Measurements from ENCODE around the gene NUP62. TPM values are rescaled to one million over a fixed set of nuclear protein-coding genes. Genes with fewer than 3 reads are reported as not detected.

The NUP62 gene
- total and polyA plus RNA-seq, 8 donors: 39.2 to 66.2 (median 60.0) TPM

DNA sequence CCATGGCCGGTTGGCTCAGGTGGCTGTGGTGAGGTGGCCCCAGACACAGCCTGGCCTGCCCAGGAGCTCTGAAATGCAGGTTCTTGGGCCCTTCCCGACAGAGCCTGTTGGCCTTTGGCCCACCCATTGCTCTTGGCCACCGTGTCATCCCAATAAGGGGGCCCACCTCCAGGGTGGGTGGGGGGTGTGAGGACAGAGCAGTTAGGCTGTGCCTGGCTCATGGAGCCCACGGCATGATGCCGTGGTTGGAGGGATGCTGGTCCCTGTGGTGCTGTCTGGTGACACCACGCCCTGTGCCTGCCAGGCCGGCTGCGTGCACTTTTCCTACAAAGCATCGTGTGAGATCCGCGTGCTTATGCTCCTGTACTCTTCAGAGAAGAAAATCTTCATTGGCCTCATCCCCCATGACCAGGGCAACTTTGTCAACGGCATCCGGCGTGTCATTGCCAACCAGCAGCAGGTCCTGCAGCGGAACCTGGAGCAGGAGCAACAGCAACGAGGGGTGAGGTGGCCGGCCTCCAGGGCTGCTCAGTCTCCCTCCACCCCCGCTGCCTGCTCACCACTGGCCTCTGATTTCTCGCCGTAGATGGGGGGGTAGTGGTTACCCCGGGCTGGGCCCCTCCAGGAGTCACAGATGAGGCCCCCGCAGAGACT is 69.5 kb downstream of the NUP62 start:
- peaks cover 4 to 5% of the 10 kb centered on the region in 2 donors for H3K4me1 ChIP-seq
- no peak overlapping the region for H3K27ac ChIP-seq
- no peaks in the 10 kb centered on the region for H3K9me3 ChIP-seq
- intact Hi-C loops (cut with DNase I): no loop called here
- H3K4me3 ChIP-seq: no peak overlapping the region
- DNase-seq: peak in 2 of 4 donors; percentile 33 to 75
- no peak for ATAC-seq
- no peaks in the 10 kb centered on the region for H3K27me3 ChIP-seq
- peaks cover 0 to 98% of the 10 kb centered on the region in 2 donors for H3K36me3 ChIP-seq
- TF ChIP-seq, protein P1, sequence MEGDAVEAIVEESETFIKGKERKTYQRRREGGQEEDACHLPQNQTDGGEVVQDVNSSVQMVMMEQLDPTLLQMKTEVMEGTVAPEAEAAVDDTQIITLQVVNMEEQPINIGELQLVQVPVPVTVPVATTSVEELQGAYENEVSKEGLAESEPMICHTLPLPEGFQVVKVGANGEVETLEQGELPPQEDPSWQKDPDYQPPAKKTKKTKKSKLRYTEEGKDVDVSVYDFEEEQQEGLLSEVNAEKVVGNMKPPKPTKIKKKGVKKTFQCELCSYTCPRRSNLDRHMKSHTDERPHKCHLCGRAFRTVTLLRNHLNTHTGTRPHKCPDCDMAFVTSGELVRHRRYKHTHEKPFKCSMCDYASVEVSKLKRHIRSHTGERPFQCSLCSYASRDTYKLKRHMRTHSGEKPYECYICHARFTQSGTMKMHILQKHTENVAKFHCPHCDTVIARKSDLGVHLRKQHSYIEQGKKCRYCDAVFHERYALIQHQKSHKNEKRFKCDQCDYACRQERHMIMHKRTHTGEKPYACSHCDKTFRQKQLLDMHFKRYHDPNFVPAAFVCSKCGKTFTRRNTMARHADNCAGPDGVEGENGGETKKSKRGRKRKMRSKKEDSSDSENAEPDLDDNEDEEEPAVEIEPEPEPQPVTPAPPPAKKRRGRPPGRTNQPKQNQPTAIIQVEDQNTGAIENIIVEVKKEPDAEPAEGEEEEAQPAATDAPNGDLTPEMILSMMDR (IDR thresholded peaks at IDR 0.05): no peak

DNA sequence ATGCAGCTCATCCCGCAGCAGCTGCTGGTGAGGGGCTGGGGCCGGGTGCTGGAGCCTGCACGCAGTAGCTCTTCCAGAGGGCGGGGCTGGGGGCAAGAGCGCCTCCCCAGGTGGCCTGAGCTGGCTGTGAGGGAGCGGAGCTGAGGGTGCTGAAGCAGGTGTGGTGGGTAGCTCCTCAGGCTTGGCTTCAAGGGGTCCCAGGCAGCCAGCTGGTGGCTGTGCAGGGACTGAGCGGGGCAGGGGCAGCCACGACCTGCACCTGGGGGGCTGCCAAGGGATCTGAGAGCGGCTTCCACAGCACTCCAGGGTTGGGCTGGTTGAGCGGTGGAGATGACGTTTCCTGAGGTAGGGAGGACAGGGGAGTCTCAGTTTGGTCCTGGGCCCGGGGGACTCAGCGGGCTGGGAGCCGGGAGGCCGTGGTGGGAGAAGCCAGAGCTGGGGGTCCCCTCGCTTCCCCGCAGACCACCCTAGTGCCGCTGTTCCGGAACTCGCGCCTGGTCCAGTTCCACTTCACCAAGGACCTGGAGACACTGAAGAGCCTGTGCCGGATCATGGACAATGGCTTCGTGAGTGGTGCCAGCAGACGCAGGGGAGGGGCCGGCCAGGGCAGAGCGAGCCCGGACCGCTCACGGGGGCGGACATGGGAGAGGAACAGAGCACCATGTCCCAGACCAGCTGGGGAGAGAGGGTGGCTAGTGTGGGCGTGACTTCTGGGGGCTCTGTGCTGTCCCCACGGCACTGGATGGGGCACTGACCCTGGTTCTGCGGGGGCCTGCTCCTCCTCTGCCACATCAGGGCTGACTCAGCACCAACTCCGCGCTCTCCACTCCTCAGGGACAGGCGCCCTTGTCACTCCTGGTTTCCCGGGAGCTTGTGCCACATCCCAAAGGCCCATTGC is 71.0 kb downstream of the NUP62 start:
- Histone ChIP-seq H3K4me1 (peaks cover 5 to 8% of the 10 kb centered on the region in 2 donors), H3K27me3 (no peaks in the 10 kb centered on the region), H3K9me3 (no peaks in the 10 kb centered on the region), H3K4me3 (no peak overlapping the region), H3K27ac (no peak overlapping the region), H3K36me3 (peaks cover 0 to 91% of the 10 kb centered on the region in 2 donors)
- ATAC-seq (no peak), DNase-seq (peak in 2 of 4 donors; percentile 33 to 70)
- TF ChIP-seq, protein P1 (IDR thresholded peaks at IDR 0.05): no peak
- intact Hi-C loops (cut with DNase I): no loop called here

DNA sequence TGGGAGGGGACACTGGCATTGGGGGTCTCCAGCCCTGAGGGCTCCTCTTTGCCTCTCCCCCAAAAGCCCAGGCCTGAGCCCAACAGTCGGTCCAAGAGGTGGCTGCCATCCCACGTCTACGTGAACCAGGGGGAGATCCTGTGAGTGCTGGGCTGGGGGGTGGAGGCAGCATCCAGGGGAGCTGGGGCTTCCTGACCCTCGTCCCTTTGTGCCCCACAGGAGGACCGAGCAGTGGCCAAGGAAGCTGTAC is 71.5 kb downstream of the NUP62 start:
- peak in 1 of 4 donors; percentile 39 for DNase-seq
- H3K36me3 ChIP-seq: peaks cover 0 to 85% of the 10 kb centered on the region in 2 donors
- H3K4me3 ChIP-seq: no peak overlapping the region
- no peaks in the 10 kb centered on the region for H3K9me3 ChIP-seq
- peaks cover 9 to 14% of the 10 kb centered on the region in 2 donors for H3K4me1 ChIP-seq
- TF ChIP-seq, protein P1 (IDR thresholded peaks at IDR 0.05): no peak
- no peak for ATAC-seq
- intact Hi-C loops (cut with DNase I): no loop called here
- no peak overlapping the region for H3K27ac ChIP-seq
- H3K27me3 ChIP-seq: no peaks in the 10 kb centered on the region

DNA sequence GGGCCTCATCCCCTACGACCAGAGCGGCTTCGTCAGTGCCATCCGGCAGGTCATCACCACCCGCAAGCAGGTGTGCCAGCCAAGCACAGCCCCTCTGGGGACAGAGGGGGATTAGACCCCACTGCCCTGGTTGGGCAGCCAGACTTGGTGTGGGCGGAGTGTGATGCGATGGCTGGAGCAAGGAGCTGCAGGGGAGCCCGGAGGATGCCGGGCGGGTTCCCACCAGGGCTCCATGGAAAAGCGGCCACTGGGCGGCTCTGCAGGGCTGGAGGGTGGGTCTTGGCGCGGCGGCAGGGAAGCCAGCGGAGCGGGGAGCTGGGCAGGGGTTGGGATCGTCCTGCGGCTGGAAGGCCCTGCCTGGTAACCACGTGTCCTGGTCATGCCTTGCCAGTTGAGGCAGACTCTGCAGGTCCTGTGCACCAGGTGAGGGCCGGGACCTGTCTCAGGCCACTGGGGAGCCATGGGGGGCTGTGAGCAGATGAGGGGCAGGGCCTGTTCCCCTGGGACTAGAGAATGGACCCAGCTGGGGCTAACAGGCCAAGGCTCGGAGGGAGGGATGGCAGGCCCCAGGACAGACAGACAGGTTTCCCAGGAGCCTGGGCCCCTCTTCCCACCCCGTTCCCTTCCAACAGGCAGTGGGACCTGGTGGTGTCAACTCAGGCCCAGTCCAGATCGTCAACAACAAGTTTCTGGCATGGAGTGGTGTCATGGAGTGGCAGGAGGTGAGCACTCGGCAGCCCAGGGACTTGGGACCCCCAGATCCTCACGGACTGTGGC is 72.1 kb downstream of the NUP62 start:
- intact Hi-C loops (cut with DNase I): no loop called here
- no peak overlapping the region for H3K4me3 ChIP-seq
- no peak overlapping the region for H3K27ac ChIP-seq
- DNase-seq: peak in 1 of 4 donors; percentile 75
- H3K27me3 ChIP-seq: peaks cover 0 to 1% of the 10 kb centered on the region in 2 donors
- H3K9me3 ChIP-seq: no peaks in the 10 kb centered on the region
- peaks cover 13 to 19% of the 10 kb centered on the region in 2 donors for H3K4me1 ChIP-seq
- no peak for ATAC-seq
- TF ChIP-seq, protein P1 (IDR thresholded peaks at IDR 0.05): no peak
- peaks cover 0 to 80% of the 10 kb centered on the region in 2 donors for H3K36me3 ChIP-seq

Small RNAs within 50 kb of the gene (microRNA-seq; reads per million reads assigned to microRNA genes)
- gene MIR4750: 0.50 to 0.55 reads per million in 2 donors

Other genes starting within 250 kb of the NUP62 start
- gene ADM5, start 239.9 kb downstream of the NUP62 start, total RNA-seq: 1 to 10 TPM in 1 of 2 donors, under 1 TPM in 1; 0.93 to 2.0 TPM
- gene ADM5, start 239.9 kb downstream of the NUP62 start, polyA plus RNA-seq (ENCODE audit: insufficient read length in 6 of 6): 1 to 10 TPM; 1.2 to 2.6 (median 1.9) TPM
- 10 to 100 TPM in 1 of 2 donors, 1 to 10 TPM in 1; 6.2 to 11.3 TPM for gene CPT1C, start 238.4 kb downstream of the NUP62 start, total RNA-seq
- 10 to 100 TPM; 23.2 to 37.3 (median 29.3) TPM for gene CPT1C, start 238.4 kb downstream of the NUP62 start, polyA plus RNA-seq (ENCODE audit: insufficient read length in 6 of 6)
- under 1 TPM in 1 of 2 donors, not detected in 1; 0.39 TPM for gene TSKS, start 166.2 kb downstream of the NUP62 start, total RNA-seq
- gene TSKS, start 166.2 kb downstream of the NUP62 start, polyA plus RNA-seq (ENCODE audit: insufficient read length in 6 of 6): under 1 TPM; 0.17 to 0.45 (median 0.21) TPM
- 10 to 100 TPM; 84.9 to 87.6 TPM for gene AP2A1, start 162.5 kb downstream of the NUP62 start, total RNA-seq
- gene AP2A1, start 162.5 kb downstream of the NUP62 start, polyA plus RNA-seq (ENCODE audit: insufficient read length in 6 of 6): 10 to 100 TPM; 52.9 to 83.1 (median 61.8) TPM
- gene FUZ, start 116.2 kb downstream of the NUP62 start, total RNA-seq: 10 to 100 TPM; 15.3 to 19.5 TPM
- 10 to 100 TPM; 23.2 to 31.7 (median 26.6) TPM for gene FUZ, start 116.2 kb downstream of the NUP62 start, polyA plus RNA-seq (ENCODE audit: insufficient read length in 6 of 6)
- 10 to 100 TPM; 52.1 to 57.1 TPM for gene MED25, start 111.2 kb downstream of the NUP62 start, total RNA-seq
- gene MED25, start 111.2 kb downstream of the NUP62 start, polyA plus RNA-seq (ENCODE audit: insufficient read length in 6 of 6): 10 to 100 TPM; 55.1 to 67.4 (median 58.2) TPM
- gene PTOV1, start 78.3 kb downstream of the NUP62 start, total RNA-seq: 100 to 1,000 TPM in 1 of 2 donors, 10 to 100 TPM in 1; 96.0 to 133 TPM
- 100 to 1,000 TPM; 268 to 320 (median 279) TPM for gene PTOV1, start 78.3 kb downstream of the NUP62 start, polyA plus RNA-seq (ENCODE audit: insufficient read length in 6 of 6)
- 10 to 100 TPM; 63.0 to 89.5 TPM for gene PNKP, start 61.9 kb downstream of the NUP62 start, total RNA-seq
- gene PNKP, start 61.9 kb downstream of the NUP62 start, polyA plus RNA-seq (ENCODE audit: insufficient read length in 6 of 6): 10 to 100 TPM; 56.8 to 78.6 (median 66.3) TPM
- 10 to 100 TPM; 33.8 to 39.3 TPM for gene AKT1S1, start 52.1 kb downstream of the NUP62 start, total RNA-seq
- 10 to 100 TPM; 24.7 to 42.9 (median 31.8) TPM for gene AKT1S1, start 52.1 kb downstream of the NUP62 start, polyA plus RNA-seq (ENCODE audit: insufficient read length in 6 of 6)
- gene TBC1D17, start 51.8 kb downstream of the NUP62 start, total RNA-seq: 10 to 100 TPM; 35.2 to 43.3 TPM
- gene TBC1D17, start 51.8 kb downstream of the NUP62 start, polyA plus RNA-seq (ENCODE audit: insufficient read length in 6 of 6): 10 to 100 TPM; 40.8 to 47.2 (median 46.3) TPM
- gene IL4I1, start 32.6 kb downstream of the NUP62 start, total RNA-seq: 1 to 10 TPM; 2.4 to 6.5 TPM
- 1 to 10 TPM; 1.1 to 2.3 (median 1.7) TPM for gene IL4I1, start 32.6 kb downstream of the NUP62 start, polyA plus RNA-seq (ENCODE audit: insufficient read length in 6 of 6)
- 10 to 100 TPM; 17.4 to 25.0 TPM for gene ATF5, start 299 bp downstream of the NUP62 start, total RNA-seq
- gene ATF5, start 299 bp downstream of the NUP62 start, polyA plus RNA-seq (ENCODE audit: insufficient read length in 6 of 6): 10 to 100 TPM; 19.5 to 29.6 (median 26.6) TPM
- gene SIGLEC11, start 31.7 kb upstream of the NUP62 start, total RNA-seq: 1 to 10 TPM; 1.3 to 4.9 TPM
- 1 to 10 TPM in 1 of 6 donors, under 1 TPM in 5; 0.34 to 1.5 (median 0.57) TPM for gene SIGLEC11, start 31.7 kb upstream of the NUP62 start, polyA plus RNA-seq (ENCODE audit: insufficient read length in 6 of 6)
- 10 to 100 TPM; 37.7 to 38.7 TPM for gene VRK3, start 95.9 kb upstream of the NUP62 start, total RNA-seq
- 10 to 100 TPM; 37.5 to 43.4 (median 40.3) TPM for gene VRK3, start 95.9 kb upstream of the NUP62 start, polyA plus RNA-seq (ENCODE audit: insufficient read length in 6 of 6)
- gene ZNF473, start 96.5 kb upstream of the NUP62 start, total RNA-seq: 1 to 10 TPM; 5.1 to 9.3 TPM
- 10 to 100 TPM; 11.7 to 15.4 (median 14.9) TPM for gene ZNF473, start 96.5 kb upstream of the NUP62 start, polyA plus RNA-seq (ENCODE audit: insufficient read length in 6 of 6)
- not detected for gene IZUMO2, start 233.8 kb upstream of the NUP62 start, total RNA-seq
- gene IZUMO2, start 233.8 kb upstream of the NUP62 start, polyA plus RNA-seq (ENCODE audit: insufficient read length in 6 of 6): 1 to 10 TPM in 5 of 6 donors, under 1 TPM in 1; 0.82 to 1.8 (median 1.1) TPM

Data from left lung (tissue), 10 donors.